K562 (cell line): Measurements from ENCODE around the gene SACS. TPM values are rescaled to one million over a fixed set of nuclear protein-coding genes. Genes with fewer than 3 reads are reported as not detected.
A peak's percentile ranks its signal among the peaks of the same experiment; 100 is the strongest.

ENCODE experiments used
- ATF3 ChIP-seq, 2 experiments: fragments of 450-650 bp in 1 of 2; sonication (generic) in 1 of 2; formaldehyde crosslinking in 1 of 2; IDR thresholded peaks in 1 of 2; conservative IDR thresholded peaks in 1 of 2; 2 replicates each; pipeline versions ENCODE4 v1.6.1 to v1.8.1; 2016 to 2023; ENCODE audit warnings: mild to moderate bottlenecking in 2 of 2, moderate library complexity in 2 of 2, inconsistent platforms in 1 of 2, missing genetic modification reagents in 1 of 2
- FOSL1 ChIP-seq: fragments of 200-800 bp; sonication (Bioruptor generic); conservative IDR thresholded peaks from 2 replicates; pipeline ENCODE4 v1.6.1; 2016; ENCODE audit warnings: missing genetic modification characterization, missing compliant biosample characterization
- JUND ChIP-seq, 2 experiments: IDR thresholded peaks; 2 replicates in 1 of 2; 3 replicates in 1 of 2; pipeline ENCODE4 v1.6.1; 2011; ENCODE audit warnings: borderline replicate concordance in 2 of 2, low read depth in 2 of 2, low read length in 2 of 2, improper control_type of control experiment in 1 of 2, missing biosample characterization in 1 of 2, missing genetic modification characterization in 1 of 2, missing genetic modification reagents in 1 of 2
- SIRT6 ChIP-seq: IDR thresholded peaks from one replicate; pipeline ENCODE4 v1.6.1; 2012; ENCODE audit warnings: low read depth, mild to moderate bottlenecking, control low read depth, inconsistent platforms, low read length, moderate library complexity
- SMARCA4 ChIP-seq: fragments of 450-650 bp; IDR thresholded peaks from 2 replicates; pipeline ENCODE4 v1.6.1; 2016
- SMARCE1 ChIP-seq: fragments of 450-650 bp; IDR thresholded peaks from 2 replicates; pipeline ENCODE4 v1.7.1; 2016; ENCODE audit warnings: mild to moderate bottlenecking
- ZHX1 ChIP-seq: fragments of 150-350 bp; conservative IDR thresholded peaks from 2 replicates; pipeline ENCODE4 v1.6.1; 2014; ENCODE audit warnings: low read length
- polyA plus RNA-seq, 8 experiments: library from polyadenylated mRNA; depleted of rRNA in 4 of 8; stranded (reverse) in 5 of 8; unstranded in 3 of 8; fragments of >200 nt; fragmentation: Nextera tagmentation in 2 of 8; fragmentation: Illumina TruSeq in 1 of 8; extraction: Ambion mirVana in 2 of 8; extraction: Trizol in 1 of 8; gene quantifications; 2 replicates each; pipeline versions ENCODE4 v1.2.1 to v1.2.3, GENCODE V29; 2011 to 2014; ENCODE audit warnings: inconsistent platforms in 1 of 8, missing spikeins in 1 of 8
- total RNA-seq, 7 experiments: library from RNA; depleted of rRNA in 6 of 7; stranded (reverse); fragments of >200 nt in 6 of 7; fragmentation: Illumina TruSeq in 2 of 7; extraction: Trizol in 2 of 7; gene quantifications; 2 replicates each; pipeline versions ENCODE4 v1.2.1 to v1.2.3, GENCODE V29; 2011 to 2021; ENCODE audit warnings: low replicate concordance in 1 of 7
- TF ChIP-seq, protein P1 (sequence below): fragments of 450-650 bp; IDR thresholded peaks from 2 replicates; pipeline ENCODE4 v1.6.1; 2016; ENCODE audit warnings: low read depth, mild to moderate bottlenecking, moderate library complexity

SACS gene
- total and polyA plus RNA-seq, 9 of the 15 experiments (the other 6 are each of a cell fraction or from before 2014, with no cell fraction given), result 4.7 to 28.2 (median 18.9) TPM

DNA sequence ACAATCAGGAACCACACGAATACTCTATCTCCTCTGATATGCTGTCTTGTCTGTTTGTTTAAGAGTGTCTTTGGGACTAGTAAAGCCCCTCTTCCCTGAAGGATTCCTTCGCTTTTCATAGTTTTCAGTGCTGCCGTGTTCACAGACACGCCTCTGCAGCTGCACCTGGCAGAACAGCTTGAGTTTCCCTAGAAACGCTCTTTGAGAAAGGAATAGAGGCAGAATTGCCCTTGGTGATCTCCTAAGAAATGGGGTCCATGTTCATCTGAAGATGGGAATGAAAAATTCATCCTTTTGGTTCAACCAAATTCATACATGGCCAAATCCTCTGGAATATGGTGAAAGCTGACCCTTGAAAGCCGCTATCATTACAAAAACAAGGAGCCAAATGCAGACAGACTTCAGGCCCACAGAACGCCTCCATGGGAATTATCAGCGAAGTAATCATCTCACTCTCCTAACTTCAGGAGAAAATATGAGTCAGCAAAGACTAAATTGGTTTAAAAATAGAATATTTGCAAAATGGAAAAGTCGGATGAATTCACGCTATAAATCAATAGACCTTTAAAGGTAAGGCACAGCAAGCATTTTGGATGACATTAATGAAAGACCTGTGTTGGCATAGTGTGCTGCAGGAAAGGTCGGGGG lies 5.5 kb downstream of the SACS start (continued):
- TF ChIP-seq ZHX1 (no peak), SIRT6 (no peak), SMARCE1 (0 out of 2 replicates have a peak, but pooled peaks have one; percentile 12), FOSL1 (tag) (peak; percentile 51; the same call in 1 of the 2 replicates), ATF3 (IDR thresholded peaks at IDR 0.05) (peak; percentile 18; the same call in 1 of the 2 replicates), ATF3 (CRISPR knock-in tag; conservative IDR thresholded peaks at IDR 0.05) (no peak), SMARCA4 (0 out of 2 replicates have a peak, but pooled peaks have one; percentile 31), JUND (IDR thresholded peaks at IDR 0.05; ENCODE audit: borderline replicate concordance, low read depth, low read length) (peak; percentile 63; the same call in 1 of the 2 replicates), JUND (tag; IDR thresholded peaks at IDR 0.05; ENCODE audit: borderline replicate concordance, low read depth, low read length) (no peak)
- TF ChIP-seq, protein P1, sequence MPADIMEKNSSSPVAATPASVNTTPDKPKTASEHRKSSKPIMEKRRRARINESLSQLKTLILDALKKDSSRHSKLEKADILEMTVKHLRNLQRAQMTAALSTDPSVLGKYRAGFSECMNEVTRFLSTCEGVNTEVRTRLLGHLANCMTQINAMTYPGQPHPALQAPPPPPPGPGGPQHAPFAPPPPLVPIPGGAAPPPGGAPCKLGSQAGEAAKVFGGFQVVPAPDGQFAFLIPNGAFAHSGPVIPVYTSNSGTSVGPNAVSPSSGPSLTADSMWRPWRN, result no peak
